SH-SY5Y (cell line): ENCODE data around the gene RNF138.

Experiments used
- GATA2 ChIP-seq: IDR thresholded peaks from 2 replicates; pipeline ENCODE4 v1.6.1; 2011; ENCODE audit warnings: mild to moderate bottlenecking, low read depth, low read length
- GATA3 ChIP-seq: IDR thresholded peaks from 2 replicates; pipeline ENCODE4 v1.6.1; 2011; ENCODE audit warnings: low read depth, mild to moderate bottlenecking, low read length, moderate library complexity

DNA sequence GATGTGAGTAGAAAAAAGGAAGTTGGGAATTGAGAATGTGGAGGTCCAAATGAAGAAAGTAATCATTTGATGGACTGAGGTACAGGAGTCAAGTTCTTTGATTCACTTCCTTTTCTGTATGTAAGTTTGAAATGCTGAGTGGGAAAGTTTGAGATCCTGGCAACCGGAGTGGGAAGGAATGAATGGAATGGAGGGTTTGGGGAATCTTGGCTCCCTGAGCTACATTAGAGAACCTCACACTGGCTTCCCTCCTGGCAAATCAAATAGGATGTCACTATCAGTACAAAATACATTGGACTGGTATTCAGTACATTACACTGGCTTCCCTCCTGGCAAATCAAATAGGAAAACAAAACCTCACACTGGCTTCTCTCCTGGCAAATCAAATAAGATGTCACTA lies 9.8 kb upstream of the RNF138 start:
- TF ChIP-seq GATA2 (no peak), GATA3 (no peak)
